Hepatocyte (in vitro differentiated cells): ENCODE measurements around the gene SSR2. TPM values are rescaled to one million over a fixed set of nuclear protein-coding genes. Genes with fewer than 3 reads are reported as not detected.
A peak's percentile ranks its signal among the peaks of the same experiment; 100 is the strongest.

Experiments
- DNase-seq: peaks from one replicate; pipeline ENCODE4 v3.0.0-alpha.2; 2016; ENCODE audit warnings: low spot score
- H2AFZ ChIP-seq: fragments of 200-600 bp; sonication (generic); 2 replicates; pipeline ENCODE4 v1.6.0; 2016; ENCODE audit warnings: antibody characterized with exemption, mild to moderate bottlenecking
- H3K27ac ChIP-seq: fragments of 200-600 bp; sonication (generic); 2 replicates; pipeline ENCODE4 v1.5.1; 2016; ENCODE audit warnings: mild to moderate bottlenecking
- H3K27me3 ChIP-seq: fragments of 200-600 bp; sonication (generic); 2 replicates; pipeline ENCODE4 v1.6.1; 2016
- H3K36me3 ChIP-seq: fragments of 200-600 bp; sonication (generic); replicated peaks from 2 replicates; pipeline ENCODE4 v1.5.1; 2016; ENCODE audit warnings: low read depth; ENCODE audit not compliant: insufficient read depth
- H3K4me1 ChIP-seq: fragments of 200-600 bp; sonication (generic); 2 replicates; pipeline ENCODE4 v1.5.1; 2016; ENCODE audit warnings: mild to moderate bottlenecking, moderate library complexity; ENCODE audit not compliant: insufficient read depth
- H3K4me2 ChIP-seq: fragments of 200-600 bp; sonication (generic); 2 replicates; pipeline ENCODE4 v1.6.0; 2016
- H3K4me3 ChIP-seq: fragments of 200-600 bp; sonication (generic); 2 replicates; pipeline ENCODE4 v1.5.1; 2016; ENCODE audit warnings: mild to moderate bottlenecking
- H3K79me2 ChIP-seq: fragments of 200-600 bp; sonication (generic); 2 replicates; pipeline ENCODE4 v1.6.0; 2017; ENCODE audit warnings: mild to moderate bottlenecking
- H3K9me2 ChIP-seq: fragments of 200-600 bp; sonication (generic); replicated peaks from 2 replicates; pipeline ENCODE4 v1.6.0; 2017; ENCODE audit warnings: mild to moderate bottlenecking; ENCODE audit not compliant: insufficient read depth
- H3K9me3 ChIP-seq: fragments of 200-600 bp; sonication (generic); 2 replicates; pipeline ENCODE4 v1.5.1; 2016; ENCODE audit warnings: low read depth, mild to moderate bottlenecking
- H4K20me1 ChIP-seq: fragments of 200-600 bp; sonication (generic); 2 replicates; pipeline ENCODE4 v1.6.0; 2016; ENCODE audit warnings: mild to moderate bottlenecking; ENCODE audit not compliant: insufficient read depth, poor library complexity, severe bottlenecking
- CTCF ChIP-seq: fragments of 200-600 bp; sonication (generic); IDR thresholded peaks from 2 replicates; pipeline ENCODE4 v1.5.1; 2016; ENCODE audit warnings: antibody characterized with exemption, mild to moderate bottlenecking; ENCODE audit not compliant: poor library complexity
- EZH2 ChIP-seq: fragments of 200-600 bp; sonication (generic); IDR thresholded peaks from 2 replicates; pipeline ENCODE4 v1.6.1; 2016; ENCODE audit warnings: antibody characterized with exemption, mild to moderate bottlenecking, borderline replicate concordance
- EZH2phosphoT487 ChIP-seq: fragments of 200-600 bp; sonication (generic); IDR thresholded peaks from one replicate; pipeline ENCODE4 v1.6.1; 2018; ENCODE audit warnings: antibody characterized with exemption, mild to moderate bottlenecking, low read depth, moderate library complexity; ENCODE audit not compliant: unreplicated experiment, severe bottlenecking
- WGBS: methylation state at CpG from one replicate; pipeline ENCODE4 v1.1.6; 2016; ENCODE audit warnings: low lambda C conversion rate; ENCODE audit errors: missing lambda C conversion rate; 5-methylcytosine and 5-hydroxymethylcytosine counted together
- polyA plus RNA-seq: library from polyadenylated mRNA; unstranded; fragments of >200 nt; fragmentation: Nextera tagmentation; extraction: Ambion mirVana; gene quantifications from 2 replicates; pipeline ENCODE4 v1.2.1, GENCODE V29; 2016
- total RNA-seq: library from RNA; depleted of rRNA; stranded (reverse); fragments of >200 nt; gene quantifications from 2 replicates; pipeline ENCODE4 v1.2.3, GENCODE V29; 2014

The SSR2 gene
- total and polyA plus RNA-seq, 2 experiments from 2014 or later = 326 to 393 TPM

- no peak overlapping the region for H3K4me2 ChIP-seq
- no peaks in the 10 kb centered on the region for H4K20me1 ChIP-seq
- no peaks in the 10 kb centered on the region for H3K27me3 ChIP-seq
- peaks cover 22% of the 10 kb centered on the region for H3K4me1 ChIP-seq
- peaks cover 28% of the 10 kb centered on the region for H3K79me2 ChIP-seq
- 58% methylated on average over 7 of the region's 7 CpGs for WGBS
- DNase-seq = no peak
- peak overlapping the region; percentile 61 for H3K27ac ChIP-seq
- H2AFZ ChIP-seq = no peak overlapping the region
- H3K9me2 ChIP-seq = no peaks in the 10 kb centered on the region
- no peaks in the 10 kb centered on the region for H3K36me3 ChIP-seq
- H3K9me3 ChIP-seq = no peaks in the 10 kb centered on the region
- H3K4me3 ChIP-seq = no peak overlapping the region
- no peak for TF ChIP-seq CTCF
- no peak for TF ChIP-seq EZH2
- no peak for TF ChIP-seq EZH2phosphoT487
Measured at GRCh38 chr1:155984341-155984740, 36.4 kb downstream of the SSR2 start.

GRCh38 chr1:155983191-155984024, 37.3 kb downstream of the SSR2 start:
- WGBS = 37% methylated on average over 4 of the region's 4 CpGs
- Histone ChIP-seq H3K9me2 (no peaks in the 10 kb centered on the region), H3K4me1 (peaks cover 25% of the 10 kb centered on the region), H3K36me3 (no peaks in the 10 kb centered on the region), H3K4me3 (no peak overlapping the region), H3K27me3 (no peaks in the 10 kb centered on the region), H2AFZ (no peak overlapping the region), H3K9me3 (no peaks in the 10 kb centered on the region), H3K27ac (peak overlapping the region; percentile 87), H3K4me2 (peak overlapping the region; percentile 82), H4K20me1 (no peaks in the 10 kb centered on the region), H3K79me2 (peaks cover 33% of the 10 kb centered on the region)
- TF ChIP-seq EZH2phosphoT487 (no peak), CTCF (no peak), EZH2 (no peak)
- peak; percentile 76 for DNase-seq

- Histone ChIP-seq H4K20me1 (no peaks in the 10 kb centered on the region), H3K4me2 (peak overlapping the region; percentile 82), H3K4me3 (no peak overlapping the region), H3K27ac (peak overlapping the region; percentile 87), H3K27me3 (no peaks in the 10 kb centered on the region), H3K4me1 (peaks cover 29% of the 10 kb centered on the region), H2AFZ (no peak overlapping the region), H3K36me3 (no peaks in the 10 kb centered on the region), H3K79me2 (peaks cover 46% of the 10 kb centered on the region), H3K9me2 (no peaks in the 10 kb centered on the region), H3K9me3 (no peaks in the 10 kb centered on the region)
- WGBS = 90% methylated on average over 7 of the region's 7 CpGs
- TF ChIP-seq CTCF (no peak), EZH2phosphoT487 (no peak), EZH2 (no peak)
- no peak for DNase-seq
Measured at GRCh38 chr1:155982106-155982505, 38.6 kb downstream of the SSR2 start.
